BLaER1 treated with 17β-estradiol and CSF1 and Interleukin-3, amounts not matched to agents 10 nM and 100 nM (cell line): ENCODE data around the gene GGT1.
"Not testable (repeated sequence)": the region's sequence is repeated elsewhere in the genome, so short reads cannot be mapped to it uniquely, and the experiment has no call there.

Experiments used
- H3K27ac ChIP-seq, 11 experiments: shearing (Covaris generic); formaldehyde crosslinking; 2 replicates each; pipeline ENCODE4 v1.8.1; 2022
- H3K27me3 ChIP-seq, 11 experiments: shearing (Covaris generic); formaldehyde crosslinking; 2 replicates each; pipeline ENCODE4 v1.8.1; 2022
- H3K36me3 ChIP-seq, 11 experiments: shearing (Covaris generic); formaldehyde crosslinking; 2 replicates each; pipeline ENCODE4 v1.8.1; 2022
- H3K4me1 ChIP-seq, 10 experiments: shearing (Covaris generic); formaldehyde crosslinking; 2 replicates each; pipeline ENCODE4 v1.8.1; 2022
- H3K4me2 ChIP-seq, 11 experiments: shearing (Covaris generic); formaldehyde crosslinking; 2 replicates each; pipeline ENCODE4 v1.8.1; 2022
- H3K4me3 ChIP-seq, 10 experiments: shearing (Covaris generic); formaldehyde crosslinking; 2 replicates each; pipeline ENCODE4 v1.8.1; 2022
- H3K9ac ChIP-seq, 11 experiments: shearing (Covaris generic); formaldehyde crosslinking; 2 replicates each; pipeline ENCODE4 v1.8.1; 2022
- H3K9me3 ChIP-seq, 11 experiments: shearing (Covaris generic); formaldehyde crosslinking; replicated peaks in 1 of 11; 2 replicates each; pipeline ENCODE4 v1.8.1; 2022
- H4K20me1 ChIP-seq, 11 experiments: shearing (Covaris generic); formaldehyde crosslinking; 2 replicates each; pipeline ENCODE4 v1.8.1; 2022
- Cebpa-rat ChIP-seq, 11 experiments: shearing (Covaris generic); IDR thresholded peaks; 2 replicates each; pipeline ENCODE4 v1.8.1; 2022

The GGT1 gene

GRCh38 chr22:24592851-24593558, 10.0 kb upstream of the GGT1 start, which contains the start of gene LRRC75B:
LRRC75B (minus strand) TSS chr22:24593073; CDS start chr22:24593039, 34 bp downstream.
- H3K27ac ChIP-seq: peak within 1 kb of the TSS in 8 of 11 experiments; percentile 13 to 60 (median 35); a peak in 10 of 22 replicates
- 0 out of 22 replicates have a peak, but pooled peaks cover 0 to 5% (median 0%) of the 10 kb centered on the region in 11 experiments for H3K36me3 ChIP-seq
- TF ChIP-seq Cebpa-rat (IDR thresholded peaks at IDR 0.05): no peak

GRCh38 chr22:24593559-24593835, 9.5 kb upstream of the GGT1 start:
- H3K4me3 ChIP-seq: peak overlapping the region in 4 of 10 experiments; percentile 54 to 66 (median 61); a peak in 4 of 20 replicates

More at GRCh38 chr22:24592851-24593558, 10.0 kb upstream of the GGT1 start, which contains the start of gene LRRC75B:
- Histone ChIP-seq H3K9me3 (no peaks in the 10 kb centered on the region), H4K20me1 (peaks cover 0 to 51% (median 5%) of the 10 kb centered on the region in 11 experiments; a peak in 11 of 22 replicates), H3K9ac (peak within 1 kb of the TSS; percentile 50 to 78 (median 71); a peak in 21 of 22 replicates), H3K4me1 (peaks cover 11 to 57% (median 42%) of the 10 kb centered on the region in 10 experiments; a peak in 18 of 20 replicates), H3K27me3 (peaks cover 23 to 34% (median 29%) of the 10 kb centered on the region in 11 experiments), H3K4me3 (peak within 1 kb of the TSS; percentile 52 to 72 (median 60)), H3K4me2 (peak within 1 kb of the TSS; percentile 77 to 91 (median 84))

GRCh38 chr22:24593836-24594568, 9.0 kb upstream of the GGT1 start:
- H3K9me3 ChIP-seq: no peaks in the 10 kb centered on the region
- H3K9ac ChIP-seq: peak overlapping the region in 4 of 11 experiments; percentile 7 to 35 (median 30); a peak in 5 of 22 replicates
- no peak overlapping the region for H3K27ac ChIP-seq
- H4K20me1 ChIP-seq: peaks cover 0 to 41% (median 5%) of the 10 kb centered on the region in 11 experiments; a peak in 8 of 22 replicates
- no peak overlapping the region for H3K4me3 ChIP-seq
- 0 out of 22 replicates have a peak, but pooled peaks cover 0 to 5% (median 0%) of the 10 kb centered on the region in 11 experiments for H3K36me3 ChIP-seq
- TF ChIP-seq Cebpa-rat (IDR thresholded peaks at IDR 0.05): no peak
- peaks cover 4 to 48% (median 32%) of the 10 kb centered on the region in 10 experiments; a peak in 15 of 20 replicates for H3K4me1 ChIP-seq
- H3K27me3 ChIP-seq: peaks cover 23 to 34% (median 29%) of the 10 kb centered on the region in 11 experiments
- H3K4me2 ChIP-seq: peak overlapping the region in 9 of 11 experiments; percentile 62 to 89 (median 78); a peak in 18 of 22 replicates

More at GRCh38 chr22:24593559-24593835, 9.5 kb upstream of the GGT1 start:
- Histone ChIP-seq H4K20me1 (peaks cover 0 to 46% (median 5%) of the 10 kb centered on the region in 11 experiments; a peak in 11 of 22 replicates), H3K9ac (peak overlapping the region in 6 of 11 experiments; percentile 68 to 78 (median 71); a peak in 5 of 22 replicates), H3K4me1 (peaks cover 6 to 52% (median 37%) of the 10 kb centered on the region in 10 experiments; a peak in 18 of 20 replicates), H3K4me2 (peak overlapping the region; percentile 77 to 91 (median 84)), H3K27ac (peak overlapping the region in 1 of 11 experiments; percentile 44; a peak in 1 of 22 replicates), H3K27me3 (peaks cover 23 to 34% (median 29%) of the 10 kb centered on the region in 11 experiments)
- H3K36me3 ChIP-seq, H3K9me3 ChIP-seq: not testable (repeated sequence)

- H3K27me3 ChIP-seq: peaks cover 23 to 34% (median 29%) of the 10 kb centered on the region in 11 experiments
- TF ChIP-seq Cebpa-rat (IDR thresholded peaks at IDR 0.05): no peak
- peaks cover 4 to 44% (median 29%) of the 10 kb centered on the region in 10 experiments; a peak in 15 of 20 replicates for H3K4me1 ChIP-seq
- H3K9me3 ChIP-seq: no peaks in the 10 kb centered on the region
- peak overlapping the region in 9 of 11 experiments; percentile 24 to 89 (median 78); a peak in 19 of 22 replicates for H3K4me2 ChIP-seq
- H3K4me3 ChIP-seq: no peak overlapping the region
- H3K9ac ChIP-seq: peak overlapping the region in 5 of 11 experiments; percentile 15 to 37 (median 30); a peak in 6 of 22 replicates
- no peak overlapping the region for H3K27ac ChIP-seq
- H3K36me3 ChIP-seq: 0 out of 22 replicates have a peak, but pooled peaks cover 0 to 1% (median 0%) of the 10 kb centered on the region in 11 experiments
- peaks cover 0 to 34% (median 5%) of the 10 kb centered on the region in 11 experiments; a peak in 6 of 22 replicates for H4K20me1 ChIP-seq
These were observed 8.3 kb upstream of the GGT1 start for GRCh38 chr22:24594569-24595120.

GRCh38 chr22:24595228-24595627, 7.8 kb upstream of the GGT1 start:
- H4K20me1 ChIP-seq: peaks cover 0 to 29% (median 5%) of the 10 kb centered on the region in 11 experiments; a peak in 6 of 22 replicates
- H3K4me3 ChIP-seq: no peak overlapping the region
- H3K27ac ChIP-seq: no peak overlapping the region
- no peaks in the 10 kb centered on the region for H3K9me3 ChIP-seq
- H3K4me2 ChIP-seq: peak overlapping the region in 9 of 11 experiments; percentile 24 to 89 (median 78); a peak in 12 of 22 replicates
- H3K27me3 ChIP-seq: peaks cover 23 to 34% (median 29%) of the 10 kb centered on the region in 11 experiments
- H3K36me3 ChIP-seq: no peaks in the 10 kb centered on the region
- peaks cover 4 to 43% (median 29%) of the 10 kb centered on the region in 10 experiments; a peak in 15 of 20 replicates for H3K4me1 ChIP-seq
- TF ChIP-seq Cebpa-rat (IDR thresholded peaks at IDR 0.05): no peak
- H3K9ac ChIP-seq: peak overlapping the region in 5 of 11 experiments; percentile 15 to 37 (median 30); a peak in 6 of 22 replicates

- H3K27me3 ChIP-seq: peaks cover 23 to 34% (median 29%) of the 10 kb centered on the region in 11 experiments
- no peaks in the 10 kb centered on the region for H3K36me3 ChIP-seq
- H3K4me2 ChIP-seq: peak overlapping the region in 1 of 11 experiments; percentile 84; a peak in 1 of 22 replicates
- TF ChIP-seq Cebpa-rat (IDR thresholded peaks at IDR 0.05): no peak
- H3K4me1 ChIP-seq: peaks cover 8 to 44% (median 31%) of the 10 kb centered on the region in 10 experiments; a peak in 19 of 20 replicates
- H3K9me3 ChIP-seq: no peaks in the 10 kb centered on the region
- H4K20me1 ChIP-seq: peaks cover 0 to 28% (median 5%) of the 10 kb centered on the region in 11 experiments; a peak in 6 of 22 replicates
- no peak overlapping the region for H3K4me3 ChIP-seq
- no peak overlapping the region for H3K9ac ChIP-seq
- H3K27ac ChIP-seq: no peak overlapping the region
These were observed 7.1 kb upstream of the GGT1 start for GRCh38 chr22:24595863-24596262.

- Histone ChIP-seq H3K4me1 (peaks cover 18 to 52% (median 42%) of the 10 kb centered on the region in 10 experiments), H3K27me3 (peaks cover 15 to 22% (median 20%) of the 10 kb centered on the region in 11 experiments), H4K20me1 (peaks cover 0 to 16% (median 5%) of the 10 kb centered on the region in 11 experiments; a peak in 5 of 22 replicates)
- not testable (repeated sequence) for H3K4me2 ChIP-seq, H3K36me3 ChIP-seq, H3K9ac ChIP-seq, H3K4me3 ChIP-seq, H3K27ac ChIP-seq, H3K9me3 ChIP-seq
These were observed 5.9 kb upstream of the GGT1 start for GRCh38 chr22:24597076-24597475.

- peaks cover 0 to 5% (median 0%) of the 10 kb centered on the region in 11 experiments; a peak in 3 of 22 replicates for H4K20me1 ChIP-seq
- H3K4me2 ChIP-seq: no peak overlapping the region
- H3K36me3 ChIP-seq: no peaks in the 10 kb centered on the region
- H3K4me3 ChIP-seq: no peak overlapping the region
- H3K27ac ChIP-seq: no peak overlapping the region
- no peak for TF ChIP-seq Cebpa-rat (IDR thresholded peaks at IDR 0.05)
- H3K27me3 ChIP-seq: no peaks in the 10 kb centered on the region
- peaks cover 23 to 49% (median 37%) of the 10 kb centered on the region in 10 experiments for H3K4me1 ChIP-seq
- no peak overlapping the region for H3K9ac ChIP-seq
- no peaks in the 10 kb centered on the region for H3K9me3 ChIP-seq
These were observed 3.5 kb upstream of the GGT1 start for GRCh38 chr22:24599514-24599913.

- H3K9me3 ChIP-seq, H3K36me3 ChIP-seq, H3K4me3 ChIP-seq, H4K20me1 ChIP-seq, H3K9ac ChIP-seq, H3K27me3 ChIP-seq: not testable (repeated sequence)
- peaks cover 23 to 43% (median 32%) of the 10 kb centered on the region in 10 experiments for H3K4me1 ChIP-seq
- H3K4me2 ChIP-seq: peak overlapping the region in 1 of 11 experiments; percentile 80; a peak in 1 of 22 replicates
- peak overlapping the region in 2 of 11 experiments; percentile 0 to 10; a peak in 1 of 22 replicates for H3K27ac ChIP-seq
These were observed 2.9 kb upstream of the GGT1 start for GRCh38 chr22:24599958-24600715.
